DND-41 (cell line): ENCODE data around the gene RAD52.

Experiments
- ATAC-seq: fragments of 200-7000 bp; cut with Tn5 transposase; 3 replicates; pipeline ENCODE4 v1.9.1; 2021; ENCODE audit warnings: low read depth; ENCODE audit not compliant: insufficient read depth
- DNase-seq: peaks from one replicate; pipeline ENCODE4 v3.0.0-alpha.2; 2020
- H2AFZ ChIP-seq: 2 replicates; pipeline ENCODE4 v1.6.0; 2012; ENCODE audit warnings: low read depth, low read length
- H3K27ac ChIP-seq: 2 replicates; pipeline ENCODE4 v1.5.1; 2012; ENCODE audit warnings: low read length, inconsistent platforms
- H3K27me3 ChIP-seq: fragments of 200-600 bp; sonication (generic); 2 replicates; pipeline ENCODE4 v1.6.0; 2012; ENCODE audit warnings: low read length, mild to moderate bottlenecking, inconsistent platforms; ENCODE audit not compliant: insufficient read depth, poor library complexity
- H3K36me3 ChIP-seq: 2 replicates; pipeline ENCODE4 v1.5.1; 2012; ENCODE audit warnings: low read length, inconsistent platforms; ENCODE audit not compliant: insufficient read depth
- H3K4me1 ChIP-seq: 2 replicates; pipeline ENCODE4 v1.5.1; 2012; ENCODE audit warnings: mild to moderate bottlenecking, low read length; ENCODE audit not compliant: insufficient read depth
- H3K4me2 ChIP-seq: 2 replicates; pipeline ENCODE4 v1.6.0; 2012; ENCODE audit warnings: mild to moderate bottlenecking, moderate library complexity, low read length, inconsistent platforms; ENCODE audit not compliant: insufficient read depth
- H3K4me3 ChIP-seq, 2 experiments: fragments of 200-600 bp in 1 of 2; shearing (Covaris generic) in 1 of 2; 2 replicates each; pipeline ENCODE4 v1.5.1; 2012 to 2016; ENCODE audit warnings: inconsistent platforms in 2 of 2, low read length in 2 of 2, mild to moderate bottlenecking in 2 of 2, low read depth in 1 of 2, moderate library complexity in 1 of 2
- H3K79me2 ChIP-seq: 2 replicates; pipeline ENCODE4 v1.6.0; 2012; ENCODE audit warnings: low read length, inconsistent platforms; ENCODE audit not compliant: insufficient read depth
- H3K9ac ChIP-seq: 2 replicates; pipeline ENCODE4 v1.6.0; 2012; ENCODE audit warnings: low read depth, mild to moderate bottlenecking, inconsistent platforms, low read length, moderate library complexity
- H3K9me3 ChIP-seq: 2 replicates; pipeline ENCODE4 v1.5.1; 2012; ENCODE audit warnings: low read length, moderate library complexity, mild to moderate bottlenecking, inconsistent platforms; ENCODE audit not compliant: insufficient read depth, severe bottlenecking
- H4K20me1 ChIP-seq: 2 replicates; pipeline ENCODE4 v1.6.0; 2012; ENCODE audit warnings: low read length; ENCODE audit not compliant: insufficient read depth
- EZH2 ChIP-seq: IDR thresholded peaks from 3 replicates; pipeline ENCODE4 v1.6.1; 2012; ENCODE audit warnings: borderline replicate concordance, low read depth, mild to moderate bottlenecking, moderate library complexity, low read length, inconsistent platforms; ENCODE audit not compliant: severe bottlenecking
- TF ChIP-seq, protein P1 (sequence below): IDR thresholded peaks from 2 replicates; pipeline ENCODE4 v1.5.1; 2012; ENCODE audit warnings: borderline replicate concordance, low read length, moderate library complexity, mild to moderate bottlenecking; ENCODE audit not compliant: poor library complexity, severe bottlenecking; ENCODE audit errors: extremely low read depth

Gene RAD52

DNA sequence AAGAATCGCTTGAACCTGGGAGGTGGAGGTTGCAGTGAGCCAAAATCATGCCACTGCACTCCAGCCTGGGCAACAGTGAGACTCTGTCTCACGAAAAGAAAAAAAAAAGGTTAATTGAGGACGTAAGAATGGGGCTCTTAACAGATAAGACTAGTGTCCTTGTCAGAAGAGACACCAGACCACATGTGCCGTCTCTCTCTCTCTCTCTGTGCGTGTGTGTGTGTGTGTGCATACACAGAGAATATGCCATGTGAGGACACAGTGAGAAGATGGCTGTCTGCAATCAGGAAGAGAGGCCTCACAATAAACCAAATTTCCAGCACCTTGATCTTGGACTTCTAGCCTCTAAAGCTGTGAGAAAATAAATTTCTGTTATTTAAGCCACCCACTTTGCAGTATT, 29.9 kb upstream of the RAD52 start:
- Histone ChIP-seq H3K9me3 (no peaks in the 10 kb centered on the region), H4K20me1 (no peaks in the 10 kb centered on the region), H3K4me3 (no peak overlapping the region), H3K4me1 (no peaks in the 10 kb centered on the region), H3K36me3 (no peaks in the 10 kb centered on the region), H3K4me2 (no peak overlapping the region), H3K79me2 (no peaks in the 10 kb centered on the region), H3K27me3 (no peaks in the 10 kb centered on the region), H2AFZ (no peak overlapping the region), H3K27ac (no peak overlapping the region), H3K9ac (no peak overlapping the region)
- TF ChIP-seq, protein P1, sequence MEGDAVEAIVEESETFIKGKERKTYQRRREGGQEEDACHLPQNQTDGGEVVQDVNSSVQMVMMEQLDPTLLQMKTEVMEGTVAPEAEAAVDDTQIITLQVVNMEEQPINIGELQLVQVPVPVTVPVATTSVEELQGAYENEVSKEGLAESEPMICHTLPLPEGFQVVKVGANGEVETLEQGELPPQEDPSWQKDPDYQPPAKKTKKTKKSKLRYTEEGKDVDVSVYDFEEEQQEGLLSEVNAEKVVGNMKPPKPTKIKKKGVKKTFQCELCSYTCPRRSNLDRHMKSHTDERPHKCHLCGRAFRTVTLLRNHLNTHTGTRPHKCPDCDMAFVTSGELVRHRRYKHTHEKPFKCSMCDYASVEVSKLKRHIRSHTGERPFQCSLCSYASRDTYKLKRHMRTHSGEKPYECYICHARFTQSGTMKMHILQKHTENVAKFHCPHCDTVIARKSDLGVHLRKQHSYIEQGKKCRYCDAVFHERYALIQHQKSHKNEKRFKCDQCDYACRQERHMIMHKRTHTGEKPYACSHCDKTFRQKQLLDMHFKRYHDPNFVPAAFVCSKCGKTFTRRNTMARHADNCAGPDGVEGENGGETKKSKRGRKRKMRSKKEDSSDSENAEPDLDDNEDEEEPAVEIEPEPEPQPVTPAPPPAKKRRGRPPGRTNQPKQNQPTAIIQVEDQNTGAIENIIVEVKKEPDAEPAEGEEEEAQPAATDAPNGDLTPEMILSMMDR, result no peak
- no peak for TF ChIP-seq EZH2
- DNase-seq, result no peak
- ATAC-seq, result no peak

DNA sequence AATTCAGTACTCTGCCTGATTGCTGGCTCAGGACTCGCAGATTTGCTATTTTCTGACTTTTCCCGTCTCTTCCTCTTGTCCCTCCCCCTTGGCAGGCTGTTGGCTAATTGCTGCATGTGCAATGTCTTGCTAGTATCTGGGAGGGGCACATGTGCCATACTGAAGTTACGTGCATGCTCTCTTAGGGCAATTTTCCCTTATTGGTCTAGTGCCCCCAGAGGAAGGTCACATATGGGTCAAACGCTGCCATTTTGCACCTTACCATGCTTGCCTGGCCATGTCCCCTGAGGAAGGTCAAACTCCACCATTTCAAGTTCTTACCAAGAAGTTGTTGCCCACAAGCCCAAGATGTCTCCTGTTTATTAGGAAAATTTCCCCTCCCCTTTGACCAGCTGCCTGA, 27.7 kb upstream of the RAD52 start:
- Histone ChIP-seq H3K9ac (no peak overlapping the region), H3K36me3 (no peaks in the 10 kb centered on the region), H4K20me1 (no peaks in the 10 kb centered on the region), H3K4me2 (no peak overlapping the region), H3K79me2 (no peaks in the 10 kb centered on the region), H3K27ac (no peak overlapping the region), H3K27me3 (no peaks in the 10 kb centered on the region), H3K9me3 (no peaks in the 10 kb centered on the region), H3K4me3 (no peak overlapping the region), H3K4me1 (no peaks in the 10 kb centered on the region), H2AFZ (no peak overlapping the region)
- DNase-seq (no peak), ATAC-seq (no peak)
- no peak for TF ChIP-seq EZH2
- TF ChIP-seq, protein P1, result no peak

DNA sequence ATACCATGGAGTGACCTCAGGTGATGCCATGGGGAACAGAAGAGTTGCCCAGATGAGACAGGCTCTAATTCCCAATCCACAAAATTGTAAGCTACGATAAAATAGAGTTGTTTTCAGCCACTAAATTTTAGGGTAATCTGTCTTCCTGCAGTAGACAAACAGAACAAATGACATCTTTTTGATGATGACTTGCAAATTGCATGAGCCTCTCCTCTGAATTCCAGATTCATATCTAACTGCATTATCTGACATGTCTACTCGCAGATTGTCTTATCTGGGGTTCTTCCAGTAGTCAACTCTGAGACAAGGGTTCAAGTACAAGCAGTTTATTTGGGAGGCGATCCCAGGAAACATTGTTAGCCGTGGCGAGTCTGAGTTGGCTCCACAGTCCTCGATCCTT, 27.1 kb upstream of the RAD52 start:
- Histone ChIP-seq H3K9me3 (no peaks in the 10 kb centered on the region), H3K36me3 (no peaks in the 10 kb centered on the region), H3K27ac (no peak overlapping the region), H3K79me2 (no peaks in the 10 kb centered on the region), H2AFZ (no peak overlapping the region), H3K27me3 (no peaks in the 10 kb centered on the region), H4K20me1 (no peaks in the 10 kb centered on the region), H3K4me1 (no peaks in the 10 kb centered on the region), H3K9ac (no peak overlapping the region), H3K4me3 (no peak overlapping the region), H3K4me2 (no peak overlapping the region)
- TF ChIP-seq, protein P1, result no peak
- TF ChIP-seq EZH2, result no peak
- DNase-seq (no peak), ATAC-seq (no peak)
